ENCODE results near the gene ZNF414.

The ZNF414 gene

DNA sequence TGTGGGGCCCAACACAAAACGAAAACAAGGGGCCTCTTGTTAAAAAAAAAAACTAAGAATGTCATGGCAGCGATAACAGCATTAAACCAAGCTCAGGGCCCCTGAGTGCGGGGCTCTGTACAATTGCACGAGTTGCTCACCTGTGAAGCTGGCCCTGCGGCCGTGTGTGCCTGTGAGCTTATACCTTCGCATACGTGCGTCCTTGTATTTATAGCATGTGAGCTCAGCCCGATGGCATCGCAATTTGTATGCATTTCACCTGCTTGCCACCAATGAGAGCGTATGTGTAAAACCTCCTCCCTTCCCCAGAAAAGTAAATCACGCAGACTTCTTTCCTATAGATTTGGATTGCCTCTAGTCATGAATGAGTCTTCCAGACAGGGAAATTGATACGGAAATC lies 52.1 kb downstream of the ZNF414 start:
- FAIRE-seq = no peak

DNA sequence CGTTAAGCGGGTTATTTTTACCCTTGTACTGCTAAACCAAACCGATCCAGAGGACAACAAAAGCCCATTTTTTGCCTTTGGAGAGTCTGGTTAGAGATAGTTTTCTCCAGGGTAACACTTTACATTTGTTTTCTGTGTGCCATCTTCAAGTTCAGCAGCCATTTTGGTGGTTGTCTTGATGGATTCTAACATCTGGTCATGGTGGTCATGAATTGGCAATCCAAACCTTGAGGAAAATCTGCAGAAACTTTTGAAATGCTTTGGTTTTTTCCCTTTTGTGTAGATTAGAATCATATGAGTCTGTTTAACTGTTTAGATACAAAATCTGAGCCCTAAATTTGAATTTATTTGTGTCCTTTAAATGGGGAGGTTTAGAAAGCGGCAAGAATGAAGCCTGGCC lies 52.6 kb downstream of the ZNF414 start:
- no peak for FAIRE-seq

DNA sequence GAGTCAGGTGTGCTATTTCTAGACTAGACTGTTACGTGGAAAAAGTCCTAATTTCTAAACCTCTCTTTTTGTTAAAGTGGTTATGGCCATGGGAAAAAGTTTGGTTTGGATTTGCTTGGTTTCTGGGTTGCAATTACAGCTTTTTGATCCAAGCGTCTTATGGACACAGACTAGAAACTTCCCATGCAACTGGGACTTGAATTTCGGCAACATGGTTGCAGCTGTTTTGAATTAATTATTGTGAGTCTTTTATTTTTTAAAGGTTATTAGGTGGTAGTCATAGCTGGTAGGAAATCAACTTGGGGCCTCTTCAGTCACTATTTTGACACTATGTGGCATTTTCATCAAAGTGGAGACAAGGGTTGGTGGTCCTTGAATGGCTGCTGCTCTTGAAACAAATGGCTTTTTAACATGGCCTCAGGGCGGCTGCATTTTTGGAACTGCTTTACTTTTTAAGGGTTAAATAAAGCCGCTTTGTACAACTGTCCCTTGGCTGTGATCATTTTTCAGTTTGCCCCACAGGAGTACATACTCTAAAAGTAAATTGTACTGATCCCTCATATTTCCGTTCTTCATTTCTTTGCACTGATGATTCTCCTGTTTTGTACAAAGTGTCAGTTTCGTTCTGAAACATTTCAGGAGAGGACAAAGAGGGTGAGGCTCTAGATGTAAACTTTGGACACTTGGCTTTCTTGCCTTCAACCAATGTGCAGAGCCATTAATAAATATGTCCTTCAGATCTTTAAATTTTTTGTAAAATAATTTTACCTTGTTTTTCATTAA lies 53.3 kb downstream of the ZNF414 start:
- FAIRE-seq = no peak
